ENCODE measurements around the gene OVAAL. TPM values are rescaled to one million over a fixed set of nuclear protein-coding genes. Genes with fewer than 3 reads are reported as not detected.
A peak's percentile ranks its signal among the peaks of the same experiment; 100 is the strongest.

Gene OVAAL
- total and polyA plus RNA-seq, 4 donors: 0.17 TPM; not detected in 3

DNA sequence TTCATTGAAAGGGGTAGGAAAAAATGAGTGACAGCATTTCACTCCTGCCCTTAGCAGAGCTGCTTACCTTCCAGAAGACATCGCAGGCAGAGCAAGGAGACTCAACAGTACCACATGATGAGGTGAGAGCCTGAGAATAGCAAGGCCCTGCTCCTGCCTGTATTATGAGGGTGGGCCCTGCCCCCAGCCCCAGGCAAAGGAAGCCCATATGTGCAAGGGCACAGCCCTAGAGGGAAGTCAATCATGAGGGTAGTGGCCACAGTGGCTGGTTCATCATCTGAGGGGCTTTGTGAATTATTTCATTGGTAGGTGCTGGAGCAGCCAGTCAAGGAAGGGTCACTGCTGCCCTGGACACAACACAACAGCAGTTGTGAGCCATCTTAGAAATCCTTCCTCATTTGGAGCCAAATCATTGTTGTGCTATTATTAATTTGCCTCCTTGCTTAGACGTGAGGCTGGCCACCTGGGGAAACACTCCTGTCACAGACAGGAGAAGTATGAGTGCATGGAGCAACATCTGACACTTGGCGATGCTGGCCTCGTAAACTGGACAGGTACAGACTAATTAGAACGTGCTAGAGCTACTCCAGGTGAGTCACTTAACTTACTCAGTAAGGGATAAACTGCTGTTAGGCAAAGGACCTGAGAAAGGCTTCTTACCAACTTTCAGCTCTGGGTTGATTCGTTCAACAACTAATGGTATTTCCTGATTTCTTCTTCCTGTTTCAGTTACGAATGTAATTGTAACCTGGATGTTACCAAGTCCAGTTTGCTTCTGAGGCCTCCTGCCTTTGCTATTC is 33.6 kb upstream of the OVAAL start:
- 79% methylated on average over 7 of the region's 7 CpGs for WGBS (ENCODE audit: insufficient coverage)

DNA sequence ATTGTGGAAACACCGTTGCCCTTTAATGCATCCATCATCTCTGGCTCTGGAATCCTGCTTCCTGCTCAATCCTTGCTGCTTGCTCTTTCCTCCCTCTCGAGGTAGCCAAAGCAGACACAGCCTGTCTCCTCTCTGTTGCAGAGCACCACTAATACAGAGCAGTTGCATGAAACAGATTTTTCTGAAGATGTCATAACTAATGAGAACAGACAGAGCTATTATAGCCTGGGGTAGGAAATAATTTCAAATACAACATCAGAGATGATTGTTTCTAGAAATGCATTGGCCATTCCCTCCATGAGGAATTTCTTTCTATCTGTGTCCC is 33.1 kb upstream of the OVAAL start:
- H3K9me3 ChIP-seq (ENCODE audit: control insufficient read depth, insufficient read depth, low read length): no peaks in the 10 kb centered on the region
- no peaks in the 10 kb centered on the region for H3K27me3 ChIP-seq (ENCODE audit: control insufficient read depth, insufficient read depth, low read length)
- H3K36me3 ChIP-seq (ENCODE audit: control insufficient read depth, insufficient read depth, low read length): no peaks in the 10 kb centered on the region
- DNase-seq (ENCODE audit: low read depth in 4 of 6, low spot score in 6 of 6): peak in 1 of 6 donors; percentile 43
- H3K27ac ChIP-seq (ENCODE audit: low read depth, low read length): no peak overlapping the region
- 58% methylated on average over 1 of the region's 2 CpGs for WGBS (ENCODE audit: insufficient coverage)
- H3K4me1 ChIP-seq (ENCODE audit: control insufficient read depth, insufficient read depth, low read length): no peaks in the 10 kb centered on the region
- no peak overlapping the region for H3K4me3 ChIP-seq (ENCODE audit: low read depth, low read length)

More for the DNA sequence above, 33.6 kb upstream of the OVAAL start:
- no peak overlapping the region for H3K4me3 ChIP-seq (ENCODE audit: low read depth, low read length)
- H3K9me3 ChIP-seq (ENCODE audit: control insufficient read depth, insufficient read depth, low read length): no peaks in the 10 kb centered on the region
- H3K27ac ChIP-seq (ENCODE audit: low read depth, low read length): no peak overlapping the region
- no peaks in the 10 kb centered on the region for H3K27me3 ChIP-seq (ENCODE audit: control insufficient read depth, insufficient read depth, low read length)
- DNase-seq (ENCODE audit: low read depth in 4 of 6, low spot score in 6 of 6): no peak
- H3K36me3 ChIP-seq (ENCODE audit: control insufficient read depth, insufficient read depth, low read length): no peaks in the 10 kb centered on the region
- H3K4me1 ChIP-seq (ENCODE audit: control insufficient read depth, insufficient read depth, low read length): no peaks in the 10 kb centered on the region

DNA sequence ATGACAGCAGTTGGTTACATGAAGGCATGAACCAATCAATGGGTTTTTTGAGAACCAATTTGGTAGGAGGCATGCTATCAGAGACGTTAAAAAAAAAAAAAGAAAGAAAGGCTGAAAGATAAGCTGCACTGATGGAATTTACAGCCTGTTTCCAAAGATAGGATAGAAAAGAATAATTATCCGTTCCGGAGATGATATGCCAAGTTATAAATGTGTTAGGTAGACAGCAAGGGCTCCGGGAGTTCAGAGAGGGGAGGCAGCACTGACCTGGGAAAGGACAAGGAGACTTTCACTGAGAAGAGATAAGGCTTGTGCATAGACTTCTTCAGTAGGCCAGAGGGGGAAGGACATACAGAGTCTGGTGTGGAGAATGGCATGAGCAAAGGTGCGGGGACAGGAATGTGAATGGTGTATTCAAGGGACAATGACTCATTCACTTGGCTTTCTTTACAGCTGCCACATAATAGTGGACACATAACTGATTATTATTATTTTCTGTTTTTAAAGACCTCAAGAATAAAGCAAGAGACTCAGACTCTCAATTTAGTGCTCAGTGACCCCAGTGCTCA is 31.6 kb upstream of the OVAAL start:
- WGBS (ENCODE audit: insufficient coverage): 89% methylated on average over 4 of the region's 5 CpGs

DNA sequence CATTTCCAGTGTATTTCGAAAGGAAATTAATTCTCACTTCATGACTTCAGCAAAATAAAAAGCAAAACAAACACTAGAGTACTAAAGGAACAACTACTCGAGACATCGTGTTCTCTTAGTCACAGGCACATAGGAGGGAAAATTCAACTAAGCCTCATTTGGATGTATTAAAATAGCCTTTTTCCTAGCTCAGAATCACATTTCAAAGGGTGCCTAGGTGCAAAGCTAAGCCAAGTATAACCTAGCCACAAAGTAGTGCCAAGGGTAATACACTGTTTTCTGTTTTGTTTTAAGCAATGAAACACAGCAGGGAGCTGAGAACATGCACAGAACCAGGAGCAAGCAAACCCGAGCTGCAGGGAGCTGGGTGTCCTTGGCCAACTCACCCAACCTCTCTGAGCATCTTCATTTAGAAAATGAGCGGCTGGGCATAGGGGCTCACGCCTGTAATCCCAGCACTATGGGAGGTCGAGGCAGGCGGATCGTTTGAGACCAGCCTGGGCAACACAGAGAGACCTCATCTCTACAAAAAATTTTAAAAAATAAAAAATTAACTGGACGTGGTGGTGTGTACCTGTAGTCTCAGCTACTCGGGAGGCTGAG is 29.8 kb upstream of the OVAAL start:
- Histone ChIP-seq H3K9me3 (ENCODE audit: control insufficient read depth, insufficient read depth, low read length) (no peaks in the 10 kb centered on the region), H3K27ac (ENCODE audit: low read depth, low read length) (no peak overlapping the region), H3K4me3 (ENCODE audit: low read depth, low read length) (no peak overlapping the region), H3K36me3 (ENCODE audit: control insufficient read depth, insufficient read depth, low read length) (no peaks in the 10 kb centered on the region), H3K27me3 (ENCODE audit: control insufficient read depth, insufficient read depth, low read length) (no peaks in the 10 kb centered on the region), H3K4me1 (ENCODE audit: control insufficient read depth, insufficient read depth, low read length) (peaks cover 4% of the 10 kb centered on the region)
- 67% methylated on average over 3 of the region's 11 CpGs for WGBS (ENCODE audit: insufficient coverage)
- DNase-seq (ENCODE audit: low read depth in 4 of 6, low spot score in 6 of 6): no peak

More for the DNA sequence above, 31.6 kb upstream of the OVAAL start:
- H3K9me3 ChIP-seq (ENCODE audit: control insufficient read depth, insufficient read depth, low read length): no peaks in the 10 kb centered on the region
- H3K4me3 ChIP-seq (ENCODE audit: low read depth, low read length): no peak overlapping the region
- H3K27me3 ChIP-seq (ENCODE audit: control insufficient read depth, insufficient read depth, low read length): no peaks in the 10 kb centered on the region
- no peaks in the 10 kb centered on the region for H3K4me1 ChIP-seq (ENCODE audit: control insufficient read depth, insufficient read depth, low read length)
- H3K36me3 ChIP-seq (ENCODE audit: control insufficient read depth, insufficient read depth, low read length): no peaks in the 10 kb centered on the region
- no peak overlapping the region for H3K27ac ChIP-seq (ENCODE audit: low read depth, low read length)
- DNase-seq (ENCODE audit: low read depth in 4 of 6, low spot score in 6 of 6): no peak

DNA sequence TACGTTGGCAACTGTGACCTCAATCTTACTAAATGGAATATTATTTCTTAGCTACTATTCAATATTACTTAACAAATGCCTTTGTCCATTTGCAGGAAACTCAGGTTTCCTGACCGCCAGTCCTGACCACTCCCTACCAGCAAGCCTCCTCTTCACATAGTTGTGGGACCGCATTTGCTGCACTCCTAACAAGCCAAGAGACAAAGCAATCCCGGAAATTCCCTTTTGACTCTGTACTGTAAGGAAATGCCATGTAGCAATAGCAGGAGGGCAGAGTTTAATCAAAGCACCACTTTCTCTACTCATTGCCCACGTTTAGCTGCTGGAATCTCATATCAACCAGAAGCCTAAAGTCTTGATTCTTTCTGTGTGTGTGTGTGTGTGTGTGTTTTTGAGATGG is 28.3 kb upstream of the OVAAL start:
- DNase-seq (ENCODE audit: low read depth in 4 of 6, low spot score in 6 of 6): no peak
- Histone ChIP-seq H3K9me3 (ENCODE audit: control insufficient read depth, insufficient read depth, low read length) (no peaks in the 10 kb centered on the region), H3K4me1 (ENCODE audit: control insufficient read depth, insufficient read depth, low read length) (peaks cover 7% of the 10 kb centered on the region), H3K4me3 (ENCODE audit: low read depth, low read length) (no peak overlapping the region), H3K36me3 (ENCODE audit: control insufficient read depth, insufficient read depth, low read length) (no peaks in the 10 kb centered on the region), H3K27me3 (ENCODE audit: control insufficient read depth, insufficient read depth, low read length) (no peaks in the 10 kb centered on the region), H3K27ac (ENCODE audit: low read depth, low read length) (no peak overlapping the region)
- 83% methylated on average over 1 of the region's 5 CpGs for WGBS (ENCODE audit: insufficient coverage)

DNA sequence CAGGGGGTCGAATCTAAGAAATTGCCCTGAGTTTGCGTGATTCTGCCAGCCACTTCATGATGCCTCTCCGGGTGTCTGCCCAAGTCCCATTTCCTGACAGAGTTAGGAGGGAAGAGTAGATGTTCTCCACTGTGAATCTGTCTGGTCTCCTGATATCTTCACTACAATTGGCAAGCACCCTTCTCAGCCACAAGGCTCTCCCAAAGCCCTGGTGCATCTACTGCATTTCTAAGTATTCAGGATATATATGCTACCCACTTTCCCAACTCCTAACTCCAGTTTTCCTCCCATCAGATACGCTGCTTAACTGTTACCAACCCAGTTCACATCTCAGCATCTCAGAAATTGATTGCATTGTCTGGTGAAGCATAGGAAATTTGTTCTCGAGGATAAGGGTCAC is 25.9 kb upstream of the OVAAL start:
- DNase-seq (ENCODE audit: low read depth in 4 of 6, low spot score in 6 of 6): no peak
- no peak overlapping the region for H3K27ac ChIP-seq (ENCODE audit: low read depth, low read length)
- H3K4me1 ChIP-seq (ENCODE audit: control insufficient read depth, insufficient read depth, low read length): peaks cover 7% of the 10 kb centered on the region
- H3K9me3 ChIP-seq (ENCODE audit: control insufficient read depth, insufficient read depth, low read length): no peaks in the 10 kb centered on the region
- no peaks in the 10 kb centered on the region for H3K27me3 ChIP-seq (ENCODE audit: control insufficient read depth, insufficient read depth, low read length)
- H3K36me3 ChIP-seq (ENCODE audit: control insufficient read depth, insufficient read depth, low read length): no peaks in the 10 kb centered on the region
- 100% methylated on average over 1 of the region's 5 CpGs for WGBS (ENCODE audit: insufficient coverage)
- no peak overlapping the region for H3K4me3 ChIP-seq (ENCODE audit: low read depth, low read length)

DNA sequence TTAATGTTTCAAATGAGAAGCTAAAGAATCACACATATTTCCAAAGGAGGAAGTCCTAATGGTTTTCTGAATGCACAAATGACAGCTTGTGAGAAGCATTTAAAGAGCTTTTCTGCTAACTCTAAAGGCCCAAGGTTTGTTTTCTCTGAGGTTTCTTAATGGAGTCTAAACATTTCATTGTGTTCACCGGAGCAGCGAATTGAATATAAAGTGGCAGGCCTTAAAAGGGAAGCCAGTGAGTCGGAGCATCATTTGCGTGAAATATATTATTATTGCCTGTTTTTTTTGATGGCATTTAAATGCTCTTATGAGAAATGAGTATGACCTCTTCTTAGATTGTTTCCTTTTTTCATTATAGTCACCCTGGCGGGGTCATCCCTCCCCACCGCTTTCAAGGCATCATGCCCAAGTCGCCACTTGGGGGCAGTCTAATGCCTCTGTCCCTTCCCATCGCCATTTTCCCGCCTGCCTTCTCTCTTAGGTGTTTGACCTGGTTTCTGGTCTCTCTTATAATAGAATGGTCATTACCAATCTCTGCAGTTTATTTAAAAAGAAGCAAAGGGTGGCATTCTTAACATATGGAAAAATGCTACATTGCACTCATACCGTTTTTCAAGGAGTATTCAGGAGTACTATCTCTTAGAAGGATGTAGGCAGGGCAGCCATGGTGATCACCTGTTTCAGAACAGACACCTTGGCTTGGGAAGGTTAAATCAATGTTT is 25.3 kb upstream of the OVAAL start:
- Histone ChIP-seq H3K4me1 (ENCODE audit: control insufficient read depth, insufficient read depth, low read length) (peaks cover 7% of the 10 kb centered on the region), H3K27me3 (ENCODE audit: control insufficient read depth, insufficient read depth, low read length) (no peaks in the 10 kb centered on the region), H3K36me3 (ENCODE audit: control insufficient read depth, insufficient read depth, low read length) (no peaks in the 10 kb centered on the region), H3K9me3 (ENCODE audit: control insufficient read depth, insufficient read depth, low read length) (no peaks in the 10 kb centered on the region), H3K27ac (ENCODE audit: low read depth, low read length) (no peak overlapping the region), H3K4me3 (ENCODE audit: low read depth, low read length) (no peak overlapping the region)
- WGBS (ENCODE audit: insufficient coverage): 10% methylated on average over 2 of the region's 10 CpGs
- peak in 5 of 6 donors; percentile 56 to 94 (median 68) for DNase-seq (ENCODE audit: low read depth in 4 of 6, low spot score in 6 of 6)

DNA sequence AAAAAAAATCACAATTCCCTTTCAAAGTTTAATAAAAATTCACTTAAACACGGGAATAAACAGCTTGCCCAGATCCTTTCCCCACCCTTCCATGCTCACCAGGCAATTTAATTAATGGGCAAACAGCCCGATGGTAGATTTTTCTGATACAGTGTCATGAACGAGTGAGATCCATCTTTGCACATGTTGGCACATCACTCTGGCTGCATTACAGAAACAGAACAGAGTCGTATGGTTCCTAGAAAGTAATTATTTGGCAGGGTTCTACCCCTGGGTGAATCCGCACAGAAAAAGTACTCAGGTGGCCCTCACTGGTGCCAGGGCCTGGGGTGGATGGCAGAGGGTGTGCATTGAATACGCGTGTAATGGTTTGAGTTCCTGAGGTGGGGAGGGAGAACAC is 24.6 kb upstream of the OVAAL start:
- WGBS (ENCODE audit: insufficient coverage): 76% methylated on average over 5 of the region's 7 CpGs
- H3K36me3 ChIP-seq (ENCODE audit: control insufficient read depth, insufficient read depth, low read length): no peaks in the 10 kb centered on the region
- H3K27me3 ChIP-seq (ENCODE audit: control insufficient read depth, insufficient read depth, low read length): no peaks in the 10 kb centered on the region
- H3K4me3 ChIP-seq (ENCODE audit: low read depth, low read length): no peak overlapping the region
- no peaks in the 10 kb centered on the region for H3K9me3 ChIP-seq (ENCODE audit: control insufficient read depth, insufficient read depth, low read length)
- H3K27ac ChIP-seq (ENCODE audit: low read depth, low read length): no peak overlapping the region
- peak in 2 of 6 donors; percentile 73 to 79 for DNase-seq (ENCODE audit: low read depth in 4 of 6, low spot score in 6 of 6)
- H3K4me1 ChIP-seq (ENCODE audit: control insufficient read depth, insufficient read depth, low read length): peaks cover 7% of the 10 kb centered on the region

DNA sequence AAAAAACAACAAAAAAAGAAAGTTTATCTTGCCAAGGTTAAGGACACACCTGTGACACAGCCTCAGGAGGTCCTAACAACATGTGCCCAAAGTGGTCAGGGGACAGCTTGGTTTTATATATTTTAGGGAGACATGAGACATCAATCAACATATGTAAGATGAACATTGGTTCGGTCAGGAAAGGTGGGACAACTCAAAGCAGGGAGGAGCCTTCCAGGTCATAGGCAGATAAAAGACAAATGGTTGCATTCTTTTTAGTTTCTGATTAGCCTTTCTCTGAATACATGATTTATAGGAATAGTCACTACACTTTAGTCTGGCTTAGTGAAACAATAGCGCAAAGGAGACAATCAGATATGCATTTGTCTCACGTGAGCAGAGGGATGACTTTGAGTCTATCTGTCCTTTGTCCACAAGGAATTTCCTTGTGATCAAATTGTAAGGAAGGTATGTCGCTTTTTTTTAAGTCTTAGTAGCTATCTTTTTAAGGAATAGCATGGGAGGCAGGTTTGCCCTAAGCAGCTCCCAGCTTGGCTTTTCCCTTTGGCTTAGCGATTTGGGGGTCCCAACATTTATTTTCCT is 23.3 kb upstream of the OVAAL start:
- Histone ChIP-seq H3K4me3 (ENCODE audit: low read depth, low read length) (no peak overlapping the region), H3K4me1 (ENCODE audit: control insufficient read depth, insufficient read depth, low read length) (peaks cover 7% of the 10 kb centered on the region), H3K9me3 (ENCODE audit: control insufficient read depth, insufficient read depth, low read length) (no peaks in the 10 kb centered on the region), H3K36me3 (ENCODE audit: control insufficient read depth, insufficient read depth, low read length) (no peaks in the 10 kb centered on the region), H3K27me3 (ENCODE audit: control insufficient read depth, insufficient read depth, low read length) (no peaks in the 10 kb centered on the region), H3K27ac (ENCODE audit: low read depth, low read length) (no peak overlapping the region)
- DNase-seq (ENCODE audit: low read depth in 4 of 6, low spot score in 6 of 6): no peak
- 83% methylated on average over 3 of the region's 5 CpGs for WGBS (ENCODE audit: insufficient coverage)

Data from spinal cord (tissue), 10 donors.